Lung (tissue), 12 donors: ENCODE results near the gene MYO16. TPM values are rescaled to one million over a fixed set of nuclear protein-coding genes. Genes with fewer than 3 reads are reported as not detected.
A peak's percentile ranks its signal among the peaks of the same experiment; 100 is the strongest.

Experiments
- ATAC-seq: fragments of 200-7000 bp; cut with Tn5 transposase; one replicate; pipeline ENCODE4 v1.9.1; 2020; ENCODE audit warnings: moderate number of reproducible peaks; ENCODE audit not compliant: insufficient read depth, low FRiP score
- DNase-seq, 3 donors: peaks; one replicate each; pipeline ENCODE4 v3.0.0-alpha.2; 2013 to 2017
- H3K27ac ChIP-seq, 2 donors: one replicate each; pipeline ENCODE4 v1.5.1; 2013; ENCODE audit warnings: mild to moderate bottlenecking in 2 of 2, moderate library complexity in 2 of 2, control low read depth in 1 of 2, inconsistent platforms in 1 of 2, low read depth in 1 of 2, low read length in 1 of 2
- H3K27me3 ChIP-seq, 3 donors: one replicate each; pipeline ENCODE4 v1.5.1; 2013; ENCODE audit warnings: low read length in 2 of 3; ENCODE audit not compliant: control insufficient read depth in 3 of 3, insufficient read depth in 3 of 3
- H3K36me3 ChIP-seq, 4 donors: one replicate each; pipeline ENCODE4 v1.5.1; 2013; ENCODE audit warnings: low read length in 4 of 4, mild to moderate bottlenecking in 1 of 4, moderate library complexity in 1 of 4; ENCODE audit not compliant: control insufficient read depth in 4 of 4, insufficient read depth in 4 of 4
- H3K4me1 ChIP-seq, 5 donors: one replicate each; pipeline ENCODE4 v1.5.1; 2013; ENCODE audit warnings: low read length in 5 of 5, mild to moderate bottlenecking in 2 of 5, moderate library complexity in 1 of 5; ENCODE audit not compliant: control insufficient read depth in 5 of 5, insufficient read depth in 5 of 5
- H3K4me3 ChIP-seq: one replicate; pipeline ENCODE4 v1.5.1; 2013; ENCODE audit warnings: mild to moderate bottlenecking, control low read depth, moderate library complexity
- H3K9ac ChIP-seq, 2 donors: one replicate each; pipeline ENCODE4 v1.5.1; 2013; ENCODE audit warnings: low read length in 2 of 2, control low read depth in 1 of 2; ENCODE audit not compliant: insufficient read depth in 1 of 2
- H3K9me3 ChIP-seq, 4 donors: one replicate each; pipeline ENCODE4 v1.5.1; 2013; ENCODE audit warnings: low read length in 3 of 4, mild to moderate bottlenecking in 1 of 4, moderate library complexity in 1 of 4; ENCODE audit not compliant: control insufficient read depth in 4 of 4, insufficient read depth in 3 of 4
- CTCF ChIP-seq: IDR thresholded peaks from 2 replicates; pipeline ENCODE4 v1.5.1; 2012; ENCODE audit warnings: mild to moderate bottlenecking; ENCODE audit errors: control extremely low read depth, extremely low read depth
- WGBS, 2 donors: extraction: QIAGEN DNeasy Blood & Tissue Kit; methylation state at CpG; one replicate each; pipeline ENCODE4 v1.1.7; 2013; 5-methylcytosine and 5-hydroxymethylcytosine counted together
- polyA plus RNA-seq, 2 donors: library from polyadenylated mRNA; stranded (reverse); fragments of 200-250 nt; gene quantifications; one replicate each; pipeline ENCODE4 v1.2.1, GENCODE V29; 2013
- total RNA-seq, 2 donors: library from RNA; depleted of rRNA in 1 of 2; stranded (reverse); fragments of >200 nt in 1 of 2; gene quantifications; one replicate each; pipeline ENCODE4 v1.2.1, GENCODE V29; 2014 to 2021
- donor health status: control.
- donor health status: control.
- donor health status: Bipolar disorder and iron deficiency.
- donor health status: healthy.
- donor health status: DM: yes; HTN: yes; CAD: no.

The MYO16 gene
- total and polyA plus RNA-seq, 4 donors, result 0.12 to 13.8 (median 0.88) TPM

- H3K4me3 ChIP-seq, result no peak overlapping the region
- DNase-seq, result no peak
- no peak for TF ChIP-seq CTCF
- H3K27ac ChIP-seq, result no peak overlapping the region
- WGBS, 2 donors, result 21 to 38% methylated on average over 8 of the region's 8 CpGs
- no peaks in the 10 kb centered on the region for H3K36me3 ChIP-seq
- no peak for ATAC-seq
- peaks cover 0 to 10% (median 6%) of the 10 kb centered on the region in 5 donors for H3K4me1 ChIP-seq
- H3K9me3 ChIP-seq, result peaks cover 0 to 2% (median 0%) of the 10 kb centered on the region in 4 donors
- no peak overlapping the region for H3K9ac ChIP-seq
- H3K27me3 ChIP-seq, result peaks cover 0 to 13% (median 5%) of the 10 kb centered on the region in 3 donors
Observed at GRCh38 chr13:109154546-109154945, 525.1 kb downstream of the MYO16 start.

GRCh38 chr13:109154966-109155761, 525.8 kb downstream of the MYO16 start:
- ATAC-seq (peak; percentile 49), DNase-seq (peak in 2 of 3 donors; percentile 19 to 39)
- peaks cover 0 to 4% (median 0%) of the 10 kb centered on the region in 4 donors for H3K9me3 ChIP-seq
- H3K4me3 ChIP-seq, result no peak overlapping the region
- 63 to 77% methylated on average over 13 of the region's 13 CpGs for WGBS, 2 donors
- no peak for TF ChIP-seq CTCF
- no peak overlapping the region for H3K9ac ChIP-seq
- peaks cover 0 to 10% (median 6%) of the 10 kb centered on the region in 5 donors for H3K4me1 ChIP-seq
- peaks cover 0 to 13% (median 5%) of the 10 kb centered on the region in 3 donors for H3K27me3 ChIP-seq
- peak overlapping the region in 1 of 2 donors; percentile 24 for H3K27ac ChIP-seq
- no peaks in the 10 kb centered on the region for H3K36me3 ChIP-seq

- no peak for TF ChIP-seq CTCF
- peak; percentile 49 for ATAC-seq
- WGBS, 2 donors, result 64 to 77% methylated on average over 16 of the region's 16 CpGs
- DNase-seq, result peak in 1 of 3 donors; percentile 40
- no peaks in the 10 kb centered on the region for H3K36me3 ChIP-seq
- peaks cover 0 to 4% (median 0%) of the 10 kb centered on the region in 4 donors for H3K9me3 ChIP-seq
- peak overlapping the region; percentile 27 to 68 for H3K27ac ChIP-seq
- no peak overlapping the region for H3K4me3 ChIP-seq
- H3K9ac ChIP-seq, result no peak overlapping the region
- peaks cover 0 to 10% (median 6%) of the 10 kb centered on the region in 5 donors for H3K4me1 ChIP-seq
- peaks cover 0 to 11% (median 5%) of the 10 kb centered on the region in 3 donors for H3K27me3 ChIP-seq
Observed at GRCh38 chr13:109156181-109156935, 526.9 kb downstream of the MYO16 start.
